Large intestine (tissue), 3 donors: Measurements from ENCODE around the gene CDC42BPB. TPM values are rescaled to one million over a fixed set of nuclear protein-coding genes. Genes with fewer than 3 reads are reported as not detected.

ENCODE experiments used
- DNase-seq, 2 donors: peaks; one replicate each; pipeline versions ENCODE4 v3.0.0 to v3.0.0-alpha.2; 2013
- H3K27ac ChIP-seq: one replicate; pipeline ENCODE4 v1.5.1; 2013; ENCODE audit warnings: low read length
- H3K27me3 ChIP-seq: 2 replicates; pipeline ENCODE4 v1.6.1; 2013; ENCODE audit warnings: low read length; ENCODE audit not compliant: control insufficient read depth, insufficient read depth
- H3K36me3 ChIP-seq: 2 replicates; pipeline ENCODE4 v1.6.1; 2013; ENCODE audit warnings: low read length; ENCODE audit not compliant: control insufficient read depth, insufficient read depth
- H3K4me1 ChIP-seq: one replicate; pipeline ENCODE4 v1.6.1; 2013; ENCODE audit warnings: low read length; ENCODE audit not compliant: control insufficient read depth, insufficient read depth
- H3K4me3 ChIP-seq: one replicate; pipeline ENCODE4 v1.5.1; 2013; ENCODE audit warnings: low read length
- H3K9me3 ChIP-seq: one replicate; pipeline ENCODE4 v1.6.1; 2013; ENCODE audit warnings: mild to moderate bottlenecking, low read depth, low read length, moderate library complexity; ENCODE audit not compliant: control insufficient read depth
- WGBS: methylation state at CpG from one replicate; pipeline ENCODE4 v1.1.5; 2013; ENCODE audit warnings: low lambda C conversion rate; ENCODE audit not compliant: insufficient coverage; 5-methylcytosine and 5-hydroxymethylcytosine counted together
- polyA plus RNA-seq: library from polyadenylated mRNA; unstranded; fragments of 120-200 nt; gene quantifications from one replicate; pipeline ENCODE4 v1.2.1, GENCODE V29; 2013

CDC42BPB gene
- polyA plus RNA-seq, 1 donor: 72.5 TPM

- H3K27ac ChIP-seq: no peak overlapping the region
- WGBS: no CpG with 5 or more reads among the region's 30 CpGs
- peaks cover 49% of the 10 kb centered on the region for H3K36me3 ChIP-seq
- H3K27me3 ChIP-seq: no peaks in the 10 kb centered on the region
- DNase-seq: no peak
- H3K4me1 ChIP-seq: no peaks in the 10 kb centered on the region
- peaks cover 9% of the 10 kb centered on the region for H3K9me3 ChIP-seq
- H3K4me3 ChIP-seq: no peak overlapping the region
These were observed 150.6 kb downstream of the CDC42BPB start for GRCh38 chr14:102906616-102907302.

GRCh38 chr14:102905116-102906108 is 151.9 kb downstream of the CDC42BPB start:
- Histone ChIP-seq H3K4me3 (no peak overlapping the region), H3K27me3 (no peaks in the 10 kb centered on the region), H3K9me3 (peaks cover 9% of the 10 kb centered on the region), H3K4me1 (no peaks in the 10 kb centered on the region), H3K36me3 (peaks cover 60% of the 10 kb centered on the region), H3K27ac (no peak overlapping the region)
- DNase-seq: no peak
- 100% methylated on average over 2 of the region's 38 CpGs for WGBS

- Histone ChIP-seq H3K4me1 (no peaks in the 10 kb centered on the region), H3K36me3 (peaks cover 66% of the 10 kb centered on the region), H3K27me3 (no peaks in the 10 kb centered on the region), H3K27ac (no peak overlapping the region), H3K4me3 (no peak overlapping the region), H3K9me3 (peaks cover 9% of the 10 kb centered on the region)
- no peak for DNase-seq
- no CpG with 5 or more reads among the region's 7 CpGs for WGBS
These were observed 153.3 kb downstream of the CDC42BPB start for GRCh38 chr14:102903889-102904512.

DNA sequence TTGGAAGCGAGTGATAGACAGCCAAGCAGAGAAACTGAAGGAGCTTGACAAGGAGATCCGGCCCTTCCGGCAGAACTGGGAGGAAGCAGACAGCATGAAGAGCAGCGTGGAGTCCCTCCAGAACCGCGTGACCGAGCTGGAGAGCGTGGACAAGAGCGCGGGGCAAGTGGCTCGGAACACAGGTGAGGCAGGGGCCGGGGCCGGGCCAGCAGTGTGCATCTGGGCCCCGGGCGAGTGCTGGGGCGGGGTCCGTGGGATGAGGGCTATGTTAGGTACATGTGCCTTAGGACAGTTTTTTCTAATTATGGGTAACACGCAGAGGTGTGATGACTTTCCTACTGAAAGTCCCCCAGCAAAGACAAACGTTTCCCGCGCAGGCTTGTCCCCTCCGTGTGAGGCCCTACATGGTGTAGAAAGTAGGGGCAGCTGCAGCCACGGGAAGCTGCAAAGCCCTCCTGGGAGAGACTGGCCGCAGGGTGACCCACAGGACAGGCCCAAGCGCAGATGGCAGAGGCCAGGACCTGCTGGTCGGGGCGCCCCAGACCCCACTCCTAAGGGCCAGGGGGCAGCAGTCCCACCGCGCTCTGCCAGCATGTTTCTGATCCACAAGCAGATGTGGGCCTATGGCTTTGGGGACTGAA is 154.0 kb downstream of the CDC42BPB start:
- DNase-seq: no peak
- Histone ChIP-seq H3K9me3 (peaks cover 5% of the 10 kb centered on the region), H3K27ac (no peak overlapping the region), H3K27me3 (no peaks in the 10 kb centered on the region), H3K36me3 (peaks cover 69% of the 10 kb centered on the region), H3K4me1 (no peaks in the 10 kb centered on the region), H3K4me3 (no peak overlapping the region)
- WGBS: 91% methylated on average over 6 of the region's 29 CpGs

GRCh38 chr14:102902523-102903247 is 154.7 kb downstream of the CDC42BPB start:
- Histone ChIP-seq H3K36me3 (peaks cover 66% of the 10 kb centered on the region), H3K27ac (no peak overlapping the region), H3K4me3 (no peak overlapping the region), H3K4me1 (no peaks in the 10 kb centered on the region), H3K9me3 (peaks cover 3% of the 10 kb centered on the region), H3K27me3 (no peaks in the 10 kb centered on the region)
- no CpG with 5 or more reads among the region's 12 CpGs for WGBS
- no peak for DNase-seq

DNA sequence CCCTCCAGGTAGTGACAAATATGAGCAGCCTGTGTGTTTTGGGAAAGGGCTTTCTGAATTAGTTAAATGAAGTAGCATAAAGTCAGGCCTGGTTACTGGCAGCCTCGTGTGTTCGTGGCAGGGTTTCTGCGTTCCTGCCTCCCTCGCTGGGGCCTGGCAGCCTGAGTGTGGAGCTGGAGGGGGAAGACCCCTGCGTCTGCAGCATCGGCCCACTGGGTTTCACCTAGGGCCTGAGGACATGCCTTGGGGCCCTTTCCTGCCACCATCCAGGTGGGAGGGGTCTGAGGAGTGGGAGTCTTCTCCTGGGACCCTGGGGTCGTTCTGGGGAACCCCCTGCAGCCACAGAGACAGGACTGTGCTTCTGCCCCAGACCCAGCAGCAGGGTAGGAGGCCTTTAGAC is 155.3 kb downstream of the CDC42BPB start:
- Histone ChIP-seq H3K27me3 (no peaks in the 10 kb centered on the region), H3K9me3 (peaks cover 2% of the 10 kb centered on the region), H3K4me1 (no peaks in the 10 kb centered on the region), H3K4me3 (no peak overlapping the region), H3K36me3 (peaks cover 65% of the 10 kb centered on the region), H3K27ac (no peak overlapping the region)
- WGBS: no CpG with 5 or more reads among the region's 7 CpGs
- no peak for DNase-seq

DNA sequence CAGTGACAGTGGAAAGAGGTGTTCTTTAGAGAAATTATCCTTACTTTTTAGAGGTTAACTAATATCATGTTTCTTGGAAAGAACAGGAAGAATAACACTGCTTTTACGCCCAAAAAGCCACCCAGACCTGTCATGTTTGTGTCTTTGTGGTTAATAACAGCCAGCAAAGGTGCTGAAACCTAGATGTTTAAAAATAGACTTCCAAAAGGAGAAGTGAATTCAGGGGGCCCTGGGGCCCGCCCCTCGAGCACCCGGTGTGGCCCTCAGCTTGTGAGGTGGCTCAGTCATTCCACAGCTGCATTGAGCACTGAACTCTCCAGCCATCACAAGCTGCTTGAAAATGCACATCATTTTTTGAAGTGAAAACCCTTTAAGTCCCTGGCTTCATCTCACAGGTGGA is 155.7 kb downstream of the CDC42BPB start:
- Histone ChIP-seq H3K27ac (no peak overlapping the region), H3K4me1 (no peaks in the 10 kb centered on the region), H3K4me3 (no peak overlapping the region), H3K36me3 (peaks cover 60% of the 10 kb centered on the region), H3K9me3 (no peaks in the 10 kb centered on the region), H3K27me3 (no peaks in the 10 kb centered on the region)
- no peak for DNase-seq
- WGBS: 83% methylated on average over 1 of the region's 4 CpGs

- Histone ChIP-seq H3K36me3 (peaks cover 61% of the 10 kb centered on the region), H3K9me3 (no peaks in the 10 kb centered on the region), H3K27me3 (no peaks in the 10 kb centered on the region), H3K4me3 (no peak overlapping the region), H3K4me1 (no peaks in the 10 kb centered on the region), H3K27ac (no peak overlapping the region)
- WGBS: 100% methylated on average over 1 of the region's 39 CpGs
- DNase-seq: no peak
These were observed 156.4 kb downstream of the CDC42BPB start for GRCh38 chr14:102900631-102901571.

DNA sequence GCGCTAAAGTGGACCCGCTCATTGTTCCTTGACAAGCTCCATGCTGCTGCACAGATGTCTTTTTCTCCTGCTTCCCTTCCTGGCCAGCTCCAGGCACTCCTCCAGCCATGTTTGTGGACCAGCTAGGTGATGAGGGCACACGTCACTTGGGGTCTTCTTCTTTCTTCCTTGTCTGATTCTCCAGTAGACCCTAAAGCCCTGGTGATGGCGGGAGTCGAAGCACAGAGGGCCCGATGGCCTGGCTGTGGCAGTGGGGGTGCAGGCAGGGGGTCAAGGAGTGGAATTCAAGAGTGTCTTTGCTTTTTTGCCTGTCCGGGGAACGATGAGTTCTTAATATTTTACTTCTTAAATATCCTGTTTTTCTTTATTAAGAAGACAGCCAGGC is 157.8 kb downstream of the CDC42BPB start:
- H3K27ac ChIP-seq: no peak overlapping the region
- no peaks in the 10 kb centered on the region for H3K27me3 ChIP-seq
- WGBS: 100% methylated on average over 2 of the region's 8 CpGs
- no peak for DNase-seq
- no peaks in the 10 kb centered on the region for H3K4me1 ChIP-seq
- H3K9me3 ChIP-seq: no peaks in the 10 kb centered on the region
- no peak overlapping the region for H3K4me3 ChIP-seq
- peaks cover 68% of the 10 kb centered on the region for H3K36me3 ChIP-seq
